Measurements from ENCODE around the gene AGBL5.
A peak's percentile ranks its signal among the peaks of the same experiment; 100 is the strongest.

AGBL5 gene

GRCh38 chr2:27085062-27085672 is 33.7 kb downstream of the AGBL5 start:
- no peaks in the 10 kb centered on the region; the same call in 1 of the 2 replicates for H3K4me1 ChIP-seq (ENCODE audit: control insufficient read depth, insufficient read depth, low read length)
- WGBS (ENCODE audit: insufficient coverage, insufficient read length) = no CpG with 5 or more reads among the region's 10 CpGs

GRCh38 chr2:27085673-27086089 is 34.2 kb downstream of the AGBL5 start:
- H3K27ac ChIP-seq (ENCODE audit: low read length) = no peak overlapping the region
- H3K4me3 ChIP-seq (ENCODE audit: low read length) = peak overlapping the region; percentile 49; the same call in 1 of the 2 replicates
- no peaks in the 10 kb centered on the region for H3K27me3 ChIP-seq (ENCODE audit: control insufficient read depth, insufficient read depth, low read length)
- no peaks in the 10 kb centered on the region for H3K9me3 ChIP-seq (ENCODE audit: control insufficient read depth, insufficient read depth, low read length)
- WGBS (ENCODE audit: insufficient coverage, insufficient read length) = no CpG with 5 or more reads among the region's 38 CpGs
- no peak for DNase-seq (ENCODE audit: low read depth, low spot score)
- no peaks in the 10 kb centered on the region; the same call in 1 of the 2 replicates for H3K36me3 ChIP-seq (ENCODE audit: control insufficient read depth, insufficient read depth, low read length)
- H3K4me1 ChIP-seq (ENCODE audit: control insufficient read depth, insufficient read depth, low read length) = no peaks in the 10 kb centered on the region; the same call in 1 of the 2 replicates

More at GRCh38 chr2:27085062-27085672, 33.7 kb downstream of the AGBL5 start:
- no peak overlapping the region for H3K27ac ChIP-seq (ENCODE audit: low read length)
- H3K36me3 ChIP-seq (ENCODE audit: control insufficient read depth, insufficient read depth, low read length) = no peaks in the 10 kb centered on the region; the same call in 1 of the 2 replicates
- no peak for DNase-seq (ENCODE audit: low read depth, low spot score)
- no peaks in the 10 kb centered on the region for H3K9me3 ChIP-seq (ENCODE audit: control insufficient read depth, insufficient read depth, low read length)
- H3K4me3 ChIP-seq (ENCODE audit: low read length) = peak overlapping the region; percentile 49; the same call in 1 of the 2 replicates
- H3K27me3 ChIP-seq (ENCODE audit: control insufficient read depth, insufficient read depth, low read length) = no peaks in the 10 kb centered on the region

GRCh38 chr2:27086090-27086723 is 34.7 kb downstream of the AGBL5 start:
- no peaks in the 10 kb centered on the region for H3K27me3 ChIP-seq (ENCODE audit: control insufficient read depth, insufficient read depth, low read length)
- no peak overlapping the region for H3K27ac ChIP-seq (ENCODE audit: low read length)
- H3K4me3 ChIP-seq (ENCODE audit: low read length) = peak overlapping the region; percentile 49; the same call in 1 of the 2 replicates
- no peaks in the 10 kb centered on the region for H3K9me3 ChIP-seq (ENCODE audit: control insufficient read depth, insufficient read depth, low read length)
- DNase-seq (ENCODE audit: low read depth, low spot score) = no peak
- no CpG with 5 or more reads among the region's 81 CpGs for WGBS (ENCODE audit: insufficient coverage, insufficient read length)
- H3K36me3 ChIP-seq (ENCODE audit: control insufficient read depth, insufficient read depth, low read length) = no peaks in the 10 kb centered on the region; the same call in 1 of the 2 replicates
- H3K4me1 ChIP-seq (ENCODE audit: control insufficient read depth, insufficient read depth, low read length) = no peaks in the 10 kb centered on the region; the same call in 1 of the 2 replicates

- Histone ChIP-seq H3K9me3 (ENCODE audit: control insufficient read depth, insufficient read depth, low read length) (no peaks in the 10 kb centered on the region), H3K4me1 (ENCODE audit: control insufficient read depth, insufficient read depth, low read length) (no peaks in the 10 kb centered on the region), H3K4me3 (ENCODE audit: low read length) (peak within 1 kb of the TSS; percentile 53; the same call in 1 of the 2 replicates), H3K27ac (ENCODE audit: low read length) (no peak within 1 kb of the TSS), H3K36me3 (ENCODE audit: control insufficient read depth, insufficient read depth, low read length) (no peaks in the 10 kb centered on the region; the same call in 1 of the 2 replicates), H3K27me3 (ENCODE audit: control insufficient read depth, insufficient read depth, low read length) (no peaks in the 10 kb centered on the region)
- no peak for DNase-seq (ENCODE audit: low read depth, low spot score)
- WGBS (ENCODE audit: insufficient coverage, insufficient read length) = no CpG with 5 or more reads among the region's 54 CpGs
These were observed 35.5 kb downstream of the AGBL5 start, which contains the start of gene KHK for GRCh38 chr2:27086724-27087593. KHK (plus strand) TSS chr2:27086772; CDS start chr2:27087260, 488 bp downstream.

GRCh38 chr2:27087823-27088410 is 36.4 kb downstream of the AGBL5 start:
- Histone ChIP-seq H3K36me3 (ENCODE audit: control insufficient read depth, insufficient read depth, low read length) (no peaks in the 10 kb centered on the region), H3K27ac (ENCODE audit: low read length) (no peak overlapping the region), H3K27me3 (ENCODE audit: control insufficient read depth, insufficient read depth, low read length) (no peaks in the 10 kb centered on the region), H3K9me3 (ENCODE audit: control insufficient read depth, insufficient read depth, low read length) (no peaks in the 10 kb centered on the region), H3K4me3 (ENCODE audit: low read length) (no peak overlapping the region), H3K4me1 (ENCODE audit: control insufficient read depth, insufficient read depth, low read length) (no peaks in the 10 kb centered on the region)
- DNase-seq (ENCODE audit: low read depth, low spot score) = no peak
- WGBS (ENCODE audit: insufficient coverage, insufficient read length) = no CpG with 5 or more reads among the region's 5 CpGs

- H3K4me1 ChIP-seq (ENCODE audit: control insufficient read depth, insufficient read depth, low read length) = no peaks in the 10 kb centered on the region
- no peaks in the 10 kb centered on the region for H3K9me3 ChIP-seq (ENCODE audit: control insufficient read depth, insufficient read depth, low read length)
- WGBS (ENCODE audit: insufficient coverage, insufficient read length) = no CpG with 5 or more reads among the region's 6 CpGs
- DNase-seq (ENCODE audit: low read depth, low spot score) = no peak
- H3K36me3 ChIP-seq (ENCODE audit: control insufficient read depth, insufficient read depth, low read length) = no peaks in the 10 kb centered on the region
- no peaks in the 10 kb centered on the region for H3K27me3 ChIP-seq (ENCODE audit: control insufficient read depth, insufficient read depth, low read length)
- H3K27ac ChIP-seq (ENCODE audit: low read length) = no peak overlapping the region
- no peak overlapping the region for H3K4me3 ChIP-seq (ENCODE audit: low read length)
These were observed 37.2 kb downstream of the AGBL5 start for GRCh38 chr2:27088634-27089033.

GRCh38 chr2:27089111-27089954 is 37.9 kb downstream of the AGBL5 start:
- Histone ChIP-seq H3K4me3 (ENCODE audit: low read length) (no peak overlapping the region), H3K9me3 (ENCODE audit: control insufficient read depth, insufficient read depth, low read length) (no peaks in the 10 kb centered on the region), H3K27me3 (ENCODE audit: control insufficient read depth, insufficient read depth, low read length) (no peaks in the 10 kb centered on the region), H3K27ac (ENCODE audit: low read length) (no peak overlapping the region), H3K4me1 (ENCODE audit: control insufficient read depth, insufficient read depth, low read length) (no peaks in the 10 kb centered on the region), H3K36me3 (ENCODE audit: control insufficient read depth, insufficient read depth, low read length) (no peaks in the 10 kb centered on the region)
- DNase-seq (ENCODE audit: low read depth, low spot score) = no peak
- no CpG with 5 or more reads among the region's 14 CpGs for WGBS (ENCODE audit: insufficient coverage, insufficient read length)

- H3K27me3 ChIP-seq (ENCODE audit: control insufficient read depth, insufficient read depth, low read length) = no peaks in the 10 kb centered on the region
- H3K27ac ChIP-seq (ENCODE audit: low read length) = no peak overlapping the region
- no peaks in the 10 kb centered on the region for H3K4me1 ChIP-seq (ENCODE audit: control insufficient read depth, insufficient read depth, low read length)
- no peaks in the 10 kb centered on the region for H3K36me3 ChIP-seq (ENCODE audit: control insufficient read depth, insufficient read depth, low read length)
- H3K9me3 ChIP-seq (ENCODE audit: control insufficient read depth, insufficient read depth, low read length) = no peaks in the 10 kb centered on the region
- no peak for DNase-seq (ENCODE audit: low read depth, low spot score)
- H3K4me3 ChIP-seq (ENCODE audit: low read length) = no peak overlapping the region
- WGBS (ENCODE audit: insufficient coverage, insufficient read length) = no CpG with 5 or more reads among the region's 25 CpGs
These were observed 40.6 kb downstream of the AGBL5 start for GRCh38 chr2:27091746-27092695.

Measured in iPS DF 6.9 (cell line).